ENCODE results near the gene TAX1BP3. TPM values are rescaled to one million over a fixed set of nuclear protein-coding genes. Genes with fewer than 3 reads are reported as not detected.

TAX1BP3 gene
- total and polyA plus RNA-seq, 2 of the 4 experiments (the other 2 are of a cell fraction), result 146 to 176 TPM

DNA sequence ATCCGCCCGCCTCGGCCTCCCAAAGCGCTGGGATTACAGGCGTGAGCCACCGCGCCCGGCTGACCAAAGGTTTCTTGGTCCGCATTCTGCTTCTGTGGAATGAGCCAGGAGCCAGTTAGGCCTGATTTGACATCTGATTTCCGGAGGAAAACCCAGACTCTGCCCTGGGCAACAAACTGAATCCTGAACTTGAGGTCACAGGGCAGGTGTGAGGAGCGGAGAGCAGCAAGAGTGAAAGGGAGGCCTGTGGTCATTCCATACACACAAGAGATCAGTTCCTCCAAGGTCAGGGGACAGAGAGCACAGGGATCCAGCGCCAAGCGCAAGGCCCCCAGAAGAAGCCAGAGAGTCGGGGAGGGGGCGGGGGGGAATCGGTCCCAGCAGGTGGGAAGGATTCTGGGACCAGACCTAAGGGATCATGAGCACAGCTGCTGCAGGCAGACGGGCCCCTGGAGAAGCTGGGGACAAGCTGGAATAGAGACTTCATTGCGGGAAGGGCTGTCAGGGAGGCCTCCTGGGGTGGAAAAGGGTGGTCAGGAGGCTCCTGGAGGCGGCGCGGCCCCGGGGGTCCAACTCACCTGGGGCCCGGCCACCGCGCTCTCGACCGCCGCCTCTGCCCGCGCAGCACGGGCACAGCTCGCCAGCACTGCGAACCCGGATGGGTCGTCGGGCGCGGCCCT is 32.8 kb downstream of the TAX1BP3 start (continued):
- TF ChIP-seq MAZ (IDR thresholded peaks at IDR 0.05; ENCODE audit: borderline replicate concordance, low read depth, low read length), result no peak

DNA sequence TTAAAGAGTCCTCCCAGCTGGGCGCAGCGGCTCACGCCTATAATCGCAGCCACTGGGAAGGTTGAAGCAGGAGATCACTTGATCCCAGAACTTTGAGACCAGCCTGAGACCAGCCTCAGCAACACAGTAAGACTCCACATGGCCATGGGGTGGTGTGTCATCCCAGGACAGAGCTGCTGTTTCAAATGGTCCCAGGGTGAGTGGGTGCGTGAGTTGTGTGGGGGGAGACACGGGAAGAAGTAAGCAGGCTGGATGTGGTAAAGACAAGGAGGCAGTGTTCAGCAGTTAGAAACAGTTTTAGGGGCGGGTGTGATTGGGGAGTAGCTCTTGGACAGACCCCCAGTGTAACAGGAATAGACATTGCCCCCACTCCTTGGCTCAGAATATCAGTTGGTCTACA is 36.1 kb downstream of the TAX1BP3 start:
- Histone ChIP-seq H4K91ac (ENCODE audit: insufficient read depth, low read depth, low read length) (no peak overlapping the region), H3K18ac (ENCODE audit: low read depth, low read length) (no peak overlapping the region), H4K5ac (ENCODE audit: low read depth, low read length) (no peak overlapping the region), H3K27me3 (ENCODE audit: control insufficient read depth, insufficient read depth, low read length) (no peaks in the 10 kb centered on the region), H3K79me1 (ENCODE audit: low read depth in 1 of 2, low read length in 2 of 2) (peaks cover 10 to 37% of the 10 kb centered on the region in 2 experiments), H4K8ac (ENCODE audit: low read depth in 2 of 2, low read length in 2 of 2) (no peak overlapping the region), H2AFZ (replicated peaks; ENCODE audit: low read length, poor library complexity) (no peak overlapping the region), H4K20me1 (ENCODE audit: insufficient read depth, low read length) (no peaks in the 10 kb centered on the region; the same call in 1 of the 2 replicates), H2BK5ac (ENCODE audit: low read depth, low read length, poor library complexity, severe bottlenecking) (no peak overlapping the region), H3K4me1 (ENCODE audit: control insufficient read depth, insufficient read depth, low read length) (peaks cover 4% of the 10 kb centered on the region; the same call in 1 of the 2 replicates), H2BK120ac (ENCODE audit: low read depth, low read length) (no peak overlapping the region), H3K4me3 (ENCODE audit: insufficient read depth, low read depth, low read length) (no peak overlapping the region), H2AK9ac (replicated peaks; ENCODE audit: low read depth, low read length, poor library complexity) (no peak overlapping the region), H3K4me2 (ENCODE audit: low read depth, low read length) (no peak overlapping the region), H3K9me3 (ENCODE audit: control insufficient read depth, insufficient read depth, low read length) (no peaks in the 10 kb centered on the region), H3K56ac (ENCODE audit: extremely low read depth, insufficient read depth, low read length) (no peak overlapping the region), H3K9me1 (ENCODE audit: insufficient read depth, low read length) (no peaks in the 10 kb centered on the region), H3K27ac (ENCODE audit: insufficient read depth, low read length) (no peak overlapping the region), H3K9ac (ENCODE audit: low read depth, low read length) (no peak overlapping the region), H2BK20ac (ENCODE audit: low read depth, low read length) (no peak overlapping the region), H2AK5ac (ENCODE audit: low read depth, low read length) (no peak overlapping the region), H2BK15ac (ENCODE audit: low read depth, low read length) (no peak overlapping the region), H3K36me3 (ENCODE audit: control insufficient read depth, insufficient read depth, low read length) (peaks cover 17% of the 10 kb centered on the region), H3K23ac (ENCODE audit: low read depth, low read length) (no peak overlapping the region), H3K14ac (replicated peaks; ENCODE audit: low read depth, low read length) (no peak overlapping the region), H3K4ac (ENCODE audit: low read depth, low read length) (no peak overlapping the region)
- ChIA-PET POLR2A (ENCODE audit: unreplicated experiment) (no interaction called here), CTCF (interaction anchor here (0.6 kb wide), 1 partner anchor 14 kb away, joined by 4 read pairs; no protein-coding TSS in a partner anchor)
- in situ Hi-C loops (cut with MboI; ENCODE audit: low sequenced_read_pairs), result no loop called here
- dilution Hi-C loops (cut with HindIII; ENCODE audit: low sequenced_read_pairs, unreplicated experiment), result no loop called here
- BruUV-seq (replicated peaks), result no TSS peak
- intact Hi-C loops (cut with micrococcal nuclease), result no loop called here
- ATAC-seq (ENCODE audit: low read depth) (no peak), DNase-seq (no peak)
- 97% methylated on average over 5 of the region's 7 CpGs; no CpG with 5 or more reads in 1 of the 2 experiments for WGBS, 2 experiments (ENCODE audit: extremely low coverage in 2 of 2, insufficient read length in 1 of 2)
- TF ChIP-seq CEBPB (IDR thresholded peaks at IDR 0.05; ENCODE audit: low read depth, low read length) (no peak), RAD21 (IDR thresholded peaks at IDR 0.05; ENCODE audit: low read length) (no peak), SMC3 (IDR thresholded peaks at IDR 0.05; ENCODE audit: low read depth, low read length) (no peak), RCOR1 (IDR thresholded peaks at IDR 0.05; ENCODE audit: insufficient replicate concordance, low read length) (no peak), RFX5 (IDR thresholded peaks at IDR 0.05; ENCODE audit: low read depth, low read length) (no peak), FOS (IDR thresholded peaks at IDR 0.05; ENCODE audit: low read depth, low read length) (no peak), NFE2L2 (IDR thresholded peaks at IDR 0.05; ENCODE audit: low read depth, low read length) (no peak), BHLHE40 (IDR thresholded peaks at IDR 0.05; ENCODE audit: low read depth, low read length) (no peak), POLR2A (IDR thresholded peaks at IDR 0.05; ENCODE audit: low read depth, low read length) (no peak), MAZ (IDR thresholded peaks at IDR 0.05; ENCODE audit: borderline replicate concordance, low read depth, low read length) (no peak)
- TF ChIP-seq, protein P1, sequence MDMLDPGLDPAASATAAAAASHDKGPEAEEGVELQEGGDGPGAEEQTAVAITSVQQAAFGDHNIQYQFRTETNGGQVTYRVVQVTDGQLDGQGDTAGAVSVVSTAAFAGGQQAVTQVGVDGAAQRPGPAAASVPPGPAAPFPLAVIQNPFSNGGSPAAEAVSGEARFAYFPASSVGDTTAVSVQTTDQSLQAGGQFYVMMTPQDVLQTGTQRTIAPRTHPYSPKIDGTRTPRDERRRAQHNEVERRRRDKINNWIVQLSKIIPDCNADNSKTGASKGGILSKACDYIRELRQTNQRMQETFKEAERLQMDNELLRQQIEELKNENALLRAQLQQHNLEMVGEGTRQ (IDR thresholded peaks at IDR 0.05; ENCODE audit: low read depth, low read length), result no peak
- TF ChIP-seq, protein P2, sequence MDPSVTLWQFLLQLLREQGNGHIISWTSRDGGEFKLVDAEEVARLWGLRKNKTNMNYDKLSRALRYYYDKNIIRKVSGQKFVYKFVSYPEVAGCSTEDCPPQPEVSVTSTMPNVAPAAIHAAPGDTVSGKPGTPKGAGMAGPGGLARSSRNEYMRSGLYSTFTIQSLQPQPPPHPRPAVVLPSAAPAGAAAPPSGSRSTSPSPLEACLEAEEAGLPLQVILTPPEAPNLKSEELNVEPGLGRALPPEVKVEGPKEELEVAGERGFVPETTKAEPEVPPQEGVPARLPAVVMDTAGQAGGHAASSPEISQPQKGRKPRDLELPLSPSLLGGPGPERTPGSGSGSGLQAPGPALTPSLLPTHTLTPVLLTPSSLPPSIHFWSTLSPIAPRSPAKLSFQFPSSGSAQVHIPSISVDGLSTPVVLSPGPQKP (IDR thresholded peaks at IDR 0.05; ENCODE audit: borderline replicate concordance, low read depth, low read length), result no peak
- TF ChIP-seq, protein P3, sequence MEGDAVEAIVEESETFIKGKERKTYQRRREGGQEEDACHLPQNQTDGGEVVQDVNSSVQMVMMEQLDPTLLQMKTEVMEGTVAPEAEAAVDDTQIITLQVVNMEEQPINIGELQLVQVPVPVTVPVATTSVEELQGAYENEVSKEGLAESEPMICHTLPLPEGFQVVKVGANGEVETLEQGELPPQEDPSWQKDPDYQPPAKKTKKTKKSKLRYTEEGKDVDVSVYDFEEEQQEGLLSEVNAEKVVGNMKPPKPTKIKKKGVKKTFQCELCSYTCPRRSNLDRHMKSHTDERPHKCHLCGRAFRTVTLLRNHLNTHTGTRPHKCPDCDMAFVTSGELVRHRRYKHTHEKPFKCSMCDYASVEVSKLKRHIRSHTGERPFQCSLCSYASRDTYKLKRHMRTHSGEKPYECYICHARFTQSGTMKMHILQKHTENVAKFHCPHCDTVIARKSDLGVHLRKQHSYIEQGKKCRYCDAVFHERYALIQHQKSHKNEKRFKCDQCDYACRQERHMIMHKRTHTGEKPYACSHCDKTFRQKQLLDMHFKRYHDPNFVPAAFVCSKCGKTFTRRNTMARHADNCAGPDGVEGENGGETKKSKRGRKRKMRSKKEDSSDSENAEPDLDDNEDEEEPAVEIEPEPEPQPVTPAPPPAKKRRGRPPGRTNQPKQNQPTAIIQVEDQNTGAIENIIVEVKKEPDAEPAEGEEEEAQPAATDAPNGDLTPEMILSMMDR (conservative IDR thresholded peaks at IDR 0.05; ENCODE audit: low read depth, low read length), result no peak

Measured in IMR-90 (cell line).